Renal cortical epithelial cell (primary cell): Measurements from ENCODE around the gene INSYN1. TPM values are rescaled to one million over a fixed set of nuclear protein-coding genes. Genes with fewer than 3 reads are reported as not detected.
"Not testable (repeated sequence)": the region's sequence is repeated elsewhere in the genome, so short reads cannot be mapped to it uniquely, and the experiment has no call there.

ENCODE experiments used
- DNase-seq: peaks from one replicate; pipeline ENCODE4 v3.0.0-alpha.2; 2011; ENCODE audit warnings: low read depth
- total RNA-seq: library from RNA; depleted of rRNA; stranded (reverse); fragments of >200 nt; gene quantifications from 2 replicates; pipeline ENCODE4 v1.2.3, GENCODE V29; 2014

Gene INSYN1
- total RNA-seq, 1 donor from 2014 or later: 0.80 TPM

- DNase-seq: no peak
These were observed 38.4 kb downstream of the INSYN1 start for GRCh38 chr15:73714695-73715301.

DNA sequence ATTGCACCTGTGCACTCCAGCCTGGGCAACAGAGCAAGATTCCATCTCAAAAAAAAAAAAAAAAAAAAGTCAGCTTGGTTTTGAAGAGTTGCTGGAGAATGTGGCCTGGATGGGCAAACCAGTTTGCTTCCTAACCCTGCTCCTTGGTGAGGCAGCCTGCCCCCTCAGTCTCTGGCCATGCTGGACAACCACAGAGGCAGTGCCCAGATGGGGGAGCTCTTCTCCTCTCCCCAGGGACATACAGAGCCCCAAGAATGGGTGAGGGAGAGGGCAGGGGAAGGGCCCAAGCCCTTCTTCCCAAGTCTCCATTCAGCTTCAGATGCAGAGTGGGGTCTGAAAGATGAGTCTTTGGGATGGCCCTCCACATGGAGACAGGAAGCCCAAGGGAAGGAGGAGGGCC is 41.0 kb downstream of the INSYN1 start:
- DNase-seq: no peak

- DNase-seq: no peak
These were observed 41.6 kb downstream of the INSYN1 start for GRCh38 chr15:73711526-73711925.

- no peak for DNase-seq
These were observed 42.8 kb downstream of the INSYN1 start for GRCh38 chr15:73710321-73710720.

- no peak for DNase-seq
These were observed 43.5 kb downstream of the INSYN1 start for GRCh38 chr15:73709686-73710085.

GRCh38 chr15:73709241-73709640 is 43.9 kb downstream of the INSYN1 start:
- DNase-seq: no peak

GRCh38 chr15:73708691-73709090 is 44.5 kb downstream of the INSYN1 start:
- no peak for DNase-seq

- DNase-seq: no peak
These were observed 48.1 kb downstream of the INSYN1 start for GRCh38 chr15:73704869-73705645.

DNA sequence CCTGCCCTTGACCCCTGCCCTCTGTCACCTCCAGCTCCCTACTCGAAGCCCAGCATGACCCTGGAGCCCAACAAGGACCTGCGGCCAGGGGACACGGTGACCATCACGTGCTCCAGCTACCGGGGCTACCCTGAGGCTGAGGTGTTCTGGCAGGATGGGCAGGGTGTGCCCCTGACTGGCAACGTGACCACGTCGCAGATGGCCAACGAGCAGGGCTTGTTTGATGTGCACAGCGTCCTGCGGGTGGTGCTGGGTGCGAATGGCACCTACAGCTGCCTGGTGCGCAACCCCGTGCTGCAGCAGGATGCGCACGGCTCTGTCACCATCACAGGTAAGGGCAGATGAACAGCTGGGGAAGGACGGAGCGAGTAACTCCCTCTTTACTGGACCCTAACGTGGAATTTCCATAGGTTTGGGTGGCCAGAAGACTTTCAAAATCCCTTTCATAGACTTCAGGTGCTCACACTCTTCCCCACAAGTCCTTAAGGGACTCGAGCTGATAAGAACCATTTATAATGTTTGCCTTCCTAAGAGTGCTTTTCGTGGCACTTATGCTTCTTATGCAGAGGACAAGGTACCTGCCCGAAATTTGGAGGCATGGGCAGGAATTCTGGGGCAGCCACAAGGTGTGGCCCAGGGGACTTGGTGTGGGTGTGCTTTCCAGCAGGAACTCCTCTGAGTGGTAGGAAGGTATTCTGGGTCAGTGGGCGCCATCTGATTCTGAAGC is 48.8 kb downstream of the INSYN1 start:
- not testable (repeated sequence) for DNase-seq

GRCh38 chr15:73703601-73704000 is 49.5 kb downstream of the INSYN1 start:
- not testable (repeated sequence) for DNase-seq

DNA sequence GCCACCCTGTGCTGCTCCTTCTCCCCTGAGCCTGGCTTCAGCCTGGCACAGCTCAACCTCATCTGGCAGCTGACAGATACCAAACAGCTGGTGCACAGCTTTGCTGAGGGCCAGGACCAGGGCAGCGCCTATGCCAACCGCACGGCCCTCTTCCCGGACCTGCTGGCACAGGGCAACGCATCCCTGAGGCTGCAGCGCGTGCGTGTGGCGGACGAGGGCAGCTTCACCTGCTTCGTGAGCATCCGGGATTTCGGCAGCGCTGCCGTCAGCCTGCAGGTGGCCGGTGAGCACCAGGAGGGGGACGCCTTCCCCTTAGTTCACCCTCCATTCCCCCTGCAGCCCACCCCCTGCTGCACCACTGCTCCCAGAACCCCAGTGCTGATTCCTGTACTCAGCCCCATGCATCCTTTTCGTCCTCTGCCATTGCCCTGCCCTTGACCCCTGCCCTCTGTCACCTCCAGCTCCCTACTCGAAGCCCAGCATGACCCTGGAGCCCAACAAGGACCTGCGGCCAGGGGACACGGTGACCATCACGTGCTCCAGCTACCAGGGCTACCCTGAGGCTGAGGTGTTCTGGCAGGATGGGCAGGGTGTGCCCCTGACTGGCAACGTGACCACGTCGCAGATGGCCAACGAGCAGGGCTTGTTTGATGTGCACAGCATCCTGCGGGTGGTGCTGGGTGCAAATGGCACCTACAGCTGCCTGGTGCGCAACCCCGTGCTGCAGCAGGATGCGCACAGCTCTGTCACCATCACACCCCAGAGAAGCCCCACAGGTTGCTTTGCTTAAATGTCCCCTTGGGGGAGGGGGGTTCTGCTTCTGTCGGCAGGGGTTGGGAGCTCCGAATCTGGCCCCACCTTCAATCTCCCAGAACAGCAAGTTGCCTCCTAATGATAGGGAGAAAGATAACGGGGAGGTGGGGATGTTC is 50.6 kb downstream of the INSYN1 start:
- not testable (repeated sequence) for DNase-seq

DNA sequence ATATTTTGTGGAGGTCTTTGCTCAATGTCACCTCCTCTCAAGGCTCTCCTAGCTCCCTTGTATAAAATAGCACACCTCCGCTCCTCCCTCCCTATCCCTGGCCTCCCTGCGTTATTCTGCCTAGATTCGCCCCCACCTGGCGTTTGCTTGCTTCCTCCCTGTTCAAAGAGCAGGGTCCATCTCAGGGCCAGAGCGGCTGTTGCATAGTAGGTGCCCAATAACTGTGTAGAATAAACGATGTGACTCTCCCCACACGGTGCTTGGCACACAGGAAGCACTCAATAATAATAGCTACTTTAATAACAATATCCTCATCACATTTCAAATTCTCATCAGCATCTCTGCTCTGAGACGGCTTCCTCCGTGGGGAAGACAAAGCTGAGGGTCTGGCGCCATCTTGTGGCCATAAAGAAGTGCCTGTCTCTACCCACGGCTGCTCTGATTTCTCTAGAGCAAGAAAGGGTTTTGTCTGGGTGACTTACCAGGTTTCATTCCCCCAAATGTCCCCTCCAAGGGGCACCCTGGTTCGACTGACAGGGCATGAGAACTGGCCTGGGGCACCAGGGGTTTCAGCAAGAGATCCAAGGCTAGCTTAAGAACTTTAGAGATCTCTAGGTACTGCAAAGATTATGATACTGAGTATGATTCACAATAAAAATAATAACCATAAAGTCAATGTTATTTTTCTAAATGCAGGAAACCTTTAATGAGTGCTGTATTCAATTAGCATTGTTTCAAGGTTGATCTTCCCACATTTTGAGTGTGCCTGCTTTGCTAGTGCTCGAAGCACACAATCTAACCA is 52.9 kb downstream of the INSYN1 start:
- peak; percentile 61 for DNase-seq

DNA sequence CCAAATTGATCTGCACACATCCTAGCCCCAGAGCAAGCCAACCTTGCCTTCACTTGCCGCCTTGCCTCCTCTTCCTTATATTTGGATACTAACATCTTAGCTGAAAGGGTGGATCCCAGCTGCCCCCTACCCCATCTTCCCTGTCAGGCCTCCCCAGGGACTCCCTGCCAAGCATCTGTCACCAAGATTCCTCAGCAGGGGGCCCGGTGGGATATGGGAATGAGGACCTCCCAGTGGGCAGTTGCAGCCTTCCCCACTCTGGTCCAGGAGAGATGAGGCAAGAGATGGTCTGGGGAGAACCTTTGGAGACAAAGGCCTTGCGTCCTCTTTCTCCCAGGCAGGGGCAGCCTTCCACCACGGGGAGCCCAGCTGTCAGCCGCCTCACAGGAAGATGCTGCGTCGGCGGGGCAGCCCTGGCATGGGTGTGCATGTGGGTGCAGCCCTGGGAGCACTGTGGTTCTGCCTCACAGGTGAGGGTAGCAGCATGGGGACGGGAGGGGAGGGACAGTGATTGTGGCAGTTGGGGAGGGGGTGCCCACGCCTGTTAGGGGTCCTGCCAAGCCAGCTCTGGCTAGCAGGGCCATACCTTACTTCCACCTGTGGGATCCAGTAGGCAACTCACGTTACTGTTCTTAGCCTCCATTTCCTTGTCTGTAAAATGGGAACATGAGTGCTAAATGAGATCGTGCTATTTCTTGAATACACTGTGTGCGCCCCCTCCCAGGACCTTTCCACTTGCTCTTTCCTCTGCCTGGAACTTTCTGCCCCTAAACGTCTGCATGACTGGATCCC is 53.7 kb downstream of the INSYN1 start:
- no peak for DNase-seq

DNA sequence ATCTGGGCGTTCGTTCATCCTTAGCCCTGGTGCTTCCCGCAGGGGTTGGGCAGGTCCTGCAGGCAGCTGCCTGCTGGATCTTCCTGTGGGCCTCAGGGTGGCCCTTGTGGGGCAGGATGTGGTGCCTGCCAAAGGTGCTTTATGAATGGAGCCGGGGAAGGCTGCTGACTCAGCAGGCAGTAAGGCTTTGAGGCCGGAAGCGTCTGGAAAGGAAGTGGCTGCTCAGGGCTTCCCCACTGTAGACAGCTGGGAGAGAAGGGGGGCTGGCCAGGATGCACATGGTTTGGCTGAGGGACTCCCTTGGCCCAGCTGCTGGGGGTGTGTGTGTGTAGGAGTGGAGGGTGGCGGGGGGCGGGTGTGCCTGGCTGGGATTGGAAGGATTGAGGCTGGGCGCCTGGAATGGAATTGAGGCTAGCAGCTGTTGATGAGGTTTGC is 56.1 kb downstream of the INSYN1 start:
- DNase-seq: peak; percentile 87

DNA sequence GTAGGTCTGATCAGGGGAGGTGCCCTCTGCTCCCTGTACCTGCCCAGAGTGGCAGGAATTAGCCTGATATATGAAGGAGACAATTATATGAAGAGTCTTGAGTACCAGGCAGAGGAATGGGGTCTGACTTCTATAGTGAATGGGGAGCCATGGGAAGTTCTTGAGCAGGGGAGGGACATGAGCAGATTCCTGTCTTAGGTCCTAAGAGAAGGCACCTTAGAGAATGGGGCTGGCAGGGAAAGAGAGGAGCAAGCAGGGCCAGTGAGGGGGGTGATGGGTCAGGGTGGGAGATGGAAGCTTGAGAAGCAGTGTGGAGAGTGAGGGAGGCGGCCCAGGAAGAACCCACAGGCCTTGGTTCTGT is 56.5 kb downstream of the INSYN1 start:
- no peak for DNase-seq

DNA sequence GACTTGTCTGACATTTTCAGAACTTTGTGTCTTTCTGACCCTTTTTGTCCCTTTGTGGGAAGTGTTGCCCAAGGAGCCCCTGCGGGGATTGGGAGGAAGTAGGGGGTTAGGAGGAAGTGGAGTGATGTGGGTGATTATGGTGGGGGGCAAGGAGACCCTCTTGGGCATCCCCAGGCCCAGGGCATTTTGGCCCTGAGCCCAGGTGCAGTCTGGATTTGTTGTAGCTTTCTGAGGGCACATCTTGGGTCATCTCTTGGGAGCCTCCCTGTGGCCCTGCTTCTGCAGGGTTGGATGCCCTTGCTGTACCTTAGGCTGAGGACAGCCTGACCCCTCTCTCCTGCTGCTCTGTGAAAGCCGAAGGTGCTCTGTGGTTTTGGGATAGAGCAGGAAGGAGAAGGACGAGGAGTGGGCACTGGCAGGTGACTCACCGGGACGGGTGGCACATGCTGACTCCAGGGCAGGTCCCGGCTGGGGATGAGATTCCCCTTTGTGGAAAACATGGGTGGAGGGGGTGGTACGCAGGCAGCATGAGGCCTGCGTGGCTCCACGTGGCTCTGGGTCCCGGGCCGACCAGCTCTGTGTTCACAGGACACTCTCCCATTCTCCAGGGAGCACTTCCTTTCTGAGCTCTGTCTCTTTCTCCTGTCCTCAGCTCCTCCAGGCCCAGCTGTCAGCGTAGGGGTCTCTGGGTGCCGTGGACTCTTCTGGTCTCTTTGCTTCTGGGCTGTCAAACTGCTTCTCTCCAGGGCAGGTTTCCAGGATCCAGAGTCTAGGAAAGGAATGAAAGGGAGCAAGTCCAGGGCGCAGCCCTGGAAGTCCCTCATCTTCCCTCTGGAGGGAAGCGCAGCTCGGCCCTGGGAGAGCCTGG is 57.1 kb downstream of the INSYN1 start:
- DNase-seq: no peak

- DNase-seq: no peak
These were observed 58.7 kb downstream of the INSYN1 start for GRCh38 chr15:73694419-73694818.

DNA sequence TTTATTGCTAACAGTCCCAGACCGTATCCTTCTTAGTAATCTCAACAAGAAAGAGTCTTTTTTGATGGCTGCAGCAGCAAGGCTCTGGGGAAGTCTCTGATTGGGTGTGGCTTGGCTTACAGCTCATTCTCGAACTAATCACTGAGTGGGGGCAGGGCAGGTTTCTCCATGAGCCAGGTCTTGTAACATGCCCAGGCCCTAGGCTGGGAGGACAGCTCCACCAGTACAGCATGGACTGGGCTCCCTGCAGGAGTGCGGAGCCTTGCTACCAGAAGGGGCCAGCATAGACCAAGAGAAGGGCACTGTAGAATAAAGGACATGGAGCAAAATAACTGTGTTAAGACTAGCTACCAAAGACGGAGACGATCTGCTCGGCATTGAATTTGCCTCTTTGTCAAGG is 61.8 kb downstream of the INSYN1 start:
- peak; percentile 41 for DNase-seq

DNA sequence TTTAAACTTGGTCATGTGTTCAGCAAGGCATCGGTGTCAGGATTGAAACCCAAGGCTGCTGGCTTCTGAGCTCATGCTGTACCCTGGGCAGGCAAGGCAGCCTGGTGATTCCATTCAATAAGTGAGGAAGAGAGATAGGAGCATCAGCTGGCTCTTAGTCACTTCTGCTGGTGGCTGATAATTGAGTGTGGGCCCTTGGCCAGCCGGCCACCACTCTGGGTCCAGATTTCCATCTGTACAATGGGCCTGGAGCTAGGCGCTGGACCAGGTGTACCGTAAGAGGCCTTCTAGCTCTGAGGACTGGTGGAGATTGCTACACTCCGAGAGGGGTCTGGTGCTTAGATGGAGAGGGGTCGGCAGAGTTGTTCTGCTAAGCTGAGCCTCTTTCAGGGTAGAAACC is 64.7 kb downstream of the INSYN1 start:
- no peak for DNase-seq
